PC-3 (cell line): ENCODE data around the gene TREH. TPM values are rescaled to one million over a fixed set of nuclear protein-coding genes. Genes with fewer than 3 reads are reported as not detected.

Experiments
- ATAC-seq: fragments of 200-7000 bp; cut with Tn5 transposase; 2 replicates; pipeline ENCODE4 v1.9.1; 2020; ENCODE audit warnings: mild to moderate bottlenecking, moderate library complexity
- BruUV-seq: library from RNA; stranded (reverse); fragments of 400-500 nt; replicated peaks from 2 replicates; lab custom pipeline; 2021; lab: Mats Ljungman, UMichigan
- CTCF ChIA-PET: fragments of 300-600 bp; sonication (Branson Sonifier 250); formaldehyde crosslinking; loops from one replicate; lab custom pipeline; 2022; ENCODE audit warnings: antibody characterized with exemption; lab: Charles Lee
- POLR2A ChIA-PET: fragments of 300-600 bp; sonication (Branson Sonifier 250); formaldehyde crosslinking; loops from one replicate; lab custom pipeline; 2022; ENCODE audit warnings: antibody characterized with exemption; ENCODE audit not compliant: unreplicated experiment; lab: Charles Lee
- DNase-seq: peaks from one replicate; pipeline ENCODE4 v3.0.0-alpha.2; 2015
- H2AFZ ChIP-seq: fragments of 300-600 bp; sonication (generic); 2 replicates; pipeline ENCODE4 v1.6.0; 2016; ENCODE audit warnings: antibody characterized with exemption, low read length
- H3F3A ChIP-seq: fragments of 300-600 bp; sonication (generic); one replicate; pipeline ENCODE4 v1.6.0; 2017; ENCODE audit warnings: antibody characterized with exemption, low read length, control low read depth, mild to moderate bottlenecking; ENCODE audit not compliant: unreplicated experiment
- H3K27ac ChIP-seq: fragments of 300-600 bp; sonication (generic); 2 replicates; pipeline ENCODE4 v1.5.1; 2016; ENCODE audit warnings: mild to moderate bottlenecking, low read length
- H3K27me3 ChIP-seq: fragments of 300-600 bp; sonication (generic); 2 replicates; pipeline ENCODE4 v1.6.1; 2016; ENCODE audit warnings: low read length, mixed read lengths
- H3K36me3 ChIP-seq: fragments of 300-600 bp; sonication (generic); 2 replicates; pipeline ENCODE4 v1.6.1; 2016; ENCODE audit warnings: low read depth, mixed run types, low read length, mixed read lengths
- H3K4me1 ChIP-seq: fragments of 300-600 bp; sonication (generic); 2 replicates; pipeline ENCODE4 v1.5.1; 2016; ENCODE audit warnings: low read length; ENCODE audit not compliant: insufficient read depth
- H3K4me2 ChIP-seq: fragments of 300-600 bp; sonication (generic); 2 replicates; pipeline ENCODE4 v1.6.0; 2016; ENCODE audit warnings: low read length
- H3K4me3 ChIP-seq: fragments of 300-600 bp; sonication (generic); 2 replicates; pipeline ENCODE4 v1.5.1; 2016; ENCODE audit warnings: mild to moderate bottlenecking, low read length, mixed read lengths
- H3K79me2 ChIP-seq: fragments of 300-600 bp; sonication (generic); 2 replicates; pipeline ENCODE4 v1.6.1; 2017; ENCODE audit warnings: low read length, mixed read lengths
- H3K9ac ChIP-seq: fragments of 300-600 bp; sonication (generic); 2 replicates; pipeline ENCODE4 v1.6.0; 2016; ENCODE audit warnings: mild to moderate bottlenecking, low read length
- H3K9me2 ChIP-seq: fragments of 300-600 bp; sonication (generic); replicated peaks from 2 replicates; pipeline ENCODE4 v1.6.1; 2016; ENCODE audit warnings: mixed run types, low read length, mixed read lengths
- H3K9me3 ChIP-seq: fragments of 300-600 bp; sonication (generic); 2 replicates; pipeline ENCODE4 v1.6.1; 2016; ENCODE audit warnings: low read length, mixed read lengths
- H4K20me1 ChIP-seq: fragments of 300-600 bp; sonication (generic); 2 replicates; pipeline ENCODE4 v1.6.1; 2016; ENCODE audit warnings: low read length, mixed read lengths
- EZH2 ChIP-seq: fragments of 300-600 bp; sonication (generic); IDR thresholded peaks from one replicate; pipeline ENCODE4 v1.6.1; 2017; ENCODE audit warnings: antibody characterized with exemption, mild to moderate bottlenecking, low read length; ENCODE audit not compliant: unreplicated experiment
- EZH2phosphoT487 ChIP-seq: fragments of 300-600 bp; sonication (generic); IDR thresholded peaks from 2 replicates; pipeline ENCODE4 v1.6.1; 2018; ENCODE audit warnings: mild to moderate bottlenecking, antibody characterized with exemption, low read length, borderline replicate concordance
- intact Hi-C: fragments of 100-400 bp; cut with micrococcal nuclease; formaldehyde crosslinking; loops from 2 replicates; pipeline ENCODE4 v1.9.0; 2023
- total RNA-seq: library from RNA; depleted of rRNA; stranded (reverse); fragments of >200 nt; gene quantifications from 2 replicates; pipeline ENCODE4 v1.2.3, GENCODE V29; 2014
- TF ChIP-seq, protein P1 (sequence below): fragments of 300-600 bp; sonication (generic); conservative IDR thresholded peaks from 2 replicates; pipeline ENCODE4 v1.5.1; 2017; ENCODE audit warnings: antibody characterized with exemption, low read depth, mild to moderate bottlenecking, low read length

The TREH gene
- total RNA-seq, 1 experiment from 2014 or later: not detected

DNA sequence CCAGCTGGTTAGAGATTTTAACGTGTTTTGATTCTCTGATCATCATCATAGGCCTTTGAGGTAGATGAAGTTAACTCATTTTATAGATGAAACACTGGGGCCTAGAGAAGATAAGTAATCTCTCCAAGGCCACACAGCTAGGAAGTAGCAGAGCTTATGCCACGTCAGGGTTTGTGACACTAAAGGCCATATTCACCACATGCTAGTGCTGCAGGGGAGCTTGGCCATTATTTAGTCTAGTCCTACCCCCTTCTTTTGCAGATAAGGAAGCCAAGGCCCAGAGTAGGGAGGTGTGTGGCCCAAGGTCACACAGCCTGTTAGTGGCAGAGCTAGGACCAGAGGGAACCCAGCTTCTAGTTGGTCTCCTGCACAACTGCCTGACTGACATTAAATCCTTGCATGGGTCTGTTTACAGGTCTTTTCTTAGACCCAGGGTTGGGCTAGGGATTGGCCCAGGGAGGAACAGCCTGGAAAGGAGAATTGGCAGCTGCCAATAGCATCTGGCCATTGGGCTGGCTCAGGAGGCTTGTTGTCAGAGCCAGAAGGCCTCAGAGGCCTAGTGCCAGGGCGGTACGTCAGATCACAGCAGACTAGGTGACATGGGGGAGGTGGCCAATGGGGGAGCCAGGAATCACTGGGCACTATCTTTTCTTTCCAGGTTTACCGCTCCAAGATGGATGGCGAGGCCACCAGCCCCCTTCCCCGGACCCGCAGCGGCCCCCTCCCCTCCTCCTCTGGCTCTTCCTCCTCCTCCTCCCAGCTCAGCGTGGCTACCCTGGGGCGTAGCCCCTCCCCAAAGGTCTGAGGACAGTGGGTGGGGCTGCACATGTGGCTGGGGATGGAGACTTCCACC is 36.1 kb downstream of the TREH start:
- H3K27ac ChIP-seq: no peak overlapping the region
- H3F3A ChIP-seq: no peaks in the 10 kb centered on the region
- ChIA-PET CTCF (no interaction called here), POLR2A (no interaction called here)
- DNase-seq: no peak
- H3K79me2 ChIP-seq: no peaks in the 10 kb centered on the region
- no peak for TF ChIP-seq EZH2
- H3K9me3 ChIP-seq: no peaks in the 10 kb centered on the region
- H3K36me3 ChIP-seq: peaks cover 11% of the 10 kb centered on the region; the same call in 1 of the 2 replicates
- H3K4me2 ChIP-seq: no peak overlapping the region
- H2AFZ ChIP-seq: no peak overlapping the region
- intact Hi-C loops: no loop called here
- H4K20me1 ChIP-seq: no peaks in the 10 kb centered on the region
- no peaks in the 10 kb centered on the region; the same call in 1 of the 2 replicates for H3K4me1 ChIP-seq
- no peaks in the 10 kb centered on the region for H3K9me2 ChIP-seq
- no peak for ATAC-seq
- no peaks in the 10 kb centered on the region for H3K27me3 ChIP-seq
- no TSS peak for BruUV-seq
- no peak overlapping the region for H3K9ac ChIP-seq
- H3K4me3 ChIP-seq: no peak overlapping the region

DNA sequence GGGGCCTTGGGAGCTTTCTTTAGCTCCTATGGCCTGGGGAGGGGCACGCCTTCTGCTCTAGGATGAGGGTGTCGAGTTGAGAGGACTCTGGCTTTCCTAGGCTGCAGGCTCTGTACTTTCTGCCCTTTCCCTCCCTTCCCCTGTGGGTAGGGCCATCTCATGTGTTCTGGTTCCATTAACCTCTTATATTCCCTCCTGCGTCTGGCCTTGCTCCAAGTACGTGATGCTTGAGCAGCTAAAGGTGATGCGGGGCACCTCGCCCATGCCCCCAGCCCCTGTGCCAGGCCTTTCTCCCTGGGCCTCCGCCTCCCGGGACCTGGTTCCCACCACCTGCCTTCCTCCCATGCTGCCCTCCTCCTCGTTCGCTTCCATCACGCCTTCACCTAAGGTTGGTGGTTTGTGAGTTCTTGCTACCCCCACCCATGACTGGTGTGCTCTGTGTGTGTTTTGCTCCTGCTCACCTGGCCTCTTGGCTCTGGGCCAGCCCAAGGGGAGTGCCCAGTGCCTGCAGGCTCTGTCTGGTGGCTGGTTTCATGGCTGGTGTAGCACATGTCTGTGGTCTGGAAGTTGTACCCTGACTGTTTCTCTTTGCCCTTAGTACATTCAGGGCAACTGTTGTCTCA is 37.9 kb downstream of the TREH start:
- no peak for TF ChIP-seq EZH2
- no peak for TF ChIP-seq EZH2phosphoT487
- TF ChIP-seq, protein P1, sequence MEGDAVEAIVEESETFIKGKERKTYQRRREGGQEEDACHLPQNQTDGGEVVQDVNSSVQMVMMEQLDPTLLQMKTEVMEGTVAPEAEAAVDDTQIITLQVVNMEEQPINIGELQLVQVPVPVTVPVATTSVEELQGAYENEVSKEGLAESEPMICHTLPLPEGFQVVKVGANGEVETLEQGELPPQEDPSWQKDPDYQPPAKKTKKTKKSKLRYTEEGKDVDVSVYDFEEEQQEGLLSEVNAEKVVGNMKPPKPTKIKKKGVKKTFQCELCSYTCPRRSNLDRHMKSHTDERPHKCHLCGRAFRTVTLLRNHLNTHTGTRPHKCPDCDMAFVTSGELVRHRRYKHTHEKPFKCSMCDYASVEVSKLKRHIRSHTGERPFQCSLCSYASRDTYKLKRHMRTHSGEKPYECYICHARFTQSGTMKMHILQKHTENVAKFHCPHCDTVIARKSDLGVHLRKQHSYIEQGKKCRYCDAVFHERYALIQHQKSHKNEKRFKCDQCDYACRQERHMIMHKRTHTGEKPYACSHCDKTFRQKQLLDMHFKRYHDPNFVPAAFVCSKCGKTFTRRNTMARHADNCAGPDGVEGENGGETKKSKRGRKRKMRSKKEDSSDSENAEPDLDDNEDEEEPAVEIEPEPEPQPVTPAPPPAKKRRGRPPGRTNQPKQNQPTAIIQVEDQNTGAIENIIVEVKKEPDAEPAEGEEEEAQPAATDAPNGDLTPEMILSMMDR: no peak
- H3K4me2 ChIP-seq: no peak overlapping the region
- no peaks in the 10 kb centered on the region for H3K9me3 ChIP-seq
- peak; percentile 44; the same call in 1 of the 2 replicates for ATAC-seq
- H3K9ac ChIP-seq: no peak overlapping the region
- CTCF ChIA-PET: no interaction called here
- H3K4me3 ChIP-seq: no peak overlapping the region
- H3K79me2 ChIP-seq: no peaks in the 10 kb centered on the region
- peaks cover 11% of the 10 kb centered on the region; the same call in 1 of the 2 replicates for H3K36me3 ChIP-seq
- no peaks in the 10 kb centered on the region; the same call in 1 of the 2 replicates for H3K4me1 ChIP-seq
- no peaks in the 10 kb centered on the region for H3F3A ChIP-seq
- no peak overlapping the region for H2AFZ ChIP-seq
- no peaks in the 10 kb centered on the region for H4K20me1 ChIP-seq
- H3K27ac ChIP-seq: no peak overlapping the region
- no peaks in the 10 kb centered on the region for H3K9me2 ChIP-seq
- no peaks in the 10 kb centered on the region for H3K27me3 ChIP-seq
- POLR2A ChIA-PET: no interaction called here
- BruUV-seq: no TSS peak
- DNase-seq: peak; percentile 57
- intact Hi-C loops: no loop called here

DNA sequence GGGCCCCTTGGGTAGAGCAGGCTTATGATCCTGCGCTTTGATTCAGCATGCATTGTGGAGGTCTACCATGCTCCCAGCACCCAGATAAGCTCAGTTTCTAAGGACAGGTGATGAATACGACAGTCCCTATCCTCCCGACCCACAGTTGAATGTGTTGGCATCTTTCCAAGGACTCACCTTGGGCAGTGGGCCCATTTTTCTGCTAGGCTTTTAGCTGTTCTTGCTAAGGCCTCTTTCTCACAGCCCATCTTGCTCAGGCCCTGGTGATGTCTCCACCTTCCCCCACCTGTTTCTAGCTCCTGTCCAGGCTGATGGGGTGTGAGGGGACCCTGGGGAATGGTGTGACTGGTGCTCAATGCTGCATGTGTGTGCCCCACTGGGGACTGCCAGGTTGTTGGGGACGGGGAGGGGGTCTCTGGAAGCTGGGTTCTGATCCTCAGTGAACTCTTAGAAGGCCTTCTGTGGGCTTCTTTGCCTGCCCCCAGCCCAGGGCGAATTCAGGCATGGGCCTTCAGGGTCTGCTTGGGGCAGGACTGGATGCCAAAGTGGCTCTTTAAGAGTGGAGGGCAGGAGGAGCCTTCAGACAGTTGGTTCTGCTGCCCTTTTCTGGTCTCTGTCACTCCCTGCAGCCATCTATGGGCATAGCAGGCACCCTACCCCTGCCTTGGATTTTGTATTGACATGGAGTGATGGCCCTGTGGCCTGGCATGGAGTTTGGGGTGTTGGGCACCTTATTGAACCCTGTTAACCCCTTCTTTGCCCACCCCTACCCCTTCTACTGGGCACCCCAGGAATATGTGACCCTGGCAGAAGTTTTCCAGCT is 38.9 kb downstream of the TREH start:
- DNase-seq: peak; percentile 32
- H3K9ac ChIP-seq: no peak overlapping the region

More for the DNA sequence above, 38.9 kb downstream of the TREH start:
- ChIA-PET CTCF (no interaction called here), POLR2A (no interaction called here)
- no peak for TF ChIP-seq EZH2phosphoT487
- TF ChIP-seq, protein P1: peak; percentile 52; the same call in 1 of the 2 replicates
- no peaks in the 10 kb centered on the region for H3K9me3 ChIP-seq
- no peaks in the 10 kb centered on the region for H3K79me2 ChIP-seq
- H4K20me1 ChIP-seq: no peaks in the 10 kb centered on the region
- no peaks in the 10 kb centered on the region for H3K27me3 ChIP-seq
- ATAC-seq: peak; percentile 70
- H3K27ac ChIP-seq: no peak overlapping the region
- H3K36me3 ChIP-seq: peaks cover 10% of the 10 kb centered on the region; the same call in 1 of the 2 replicates
- H3K4me1 ChIP-seq: no peaks in the 10 kb centered on the region; the same call in 1 of the 2 replicates
- BruUV-seq: no TSS peak
- H3K4me3 ChIP-seq: no peak overlapping the region
- intact Hi-C loops: no loop called here
- no peak overlapping the region for H2AFZ ChIP-seq
- no peaks in the 10 kb centered on the region for H3F3A ChIP-seq
- no peak overlapping the region for H3K4me2 ChIP-seq
- no peaks in the 10 kb centered on the region for H3K9me2 ChIP-seq
